HG02970 (cell line): ENCODE data around the gene LMNTD1.
"Not testable (repeated sequence)": the region's sequence is repeated elsewhere in the genome, so short reads cannot be mapped to it uniquely, and the experiment has no call there.

Experiments
- ATAC-seq: cut with Tn5 transposase; IDR thresholded peaks from one replicate; pipeline ENCODE4 v1.9.1; 2021; ENCODE audit warnings: mild to moderate bottlenecking, moderate library complexity, moderate number of reproducible peaks; ENCODE audit not compliant: unreplicated experiment, low FRiP score

Gene LMNTD1

DNA sequence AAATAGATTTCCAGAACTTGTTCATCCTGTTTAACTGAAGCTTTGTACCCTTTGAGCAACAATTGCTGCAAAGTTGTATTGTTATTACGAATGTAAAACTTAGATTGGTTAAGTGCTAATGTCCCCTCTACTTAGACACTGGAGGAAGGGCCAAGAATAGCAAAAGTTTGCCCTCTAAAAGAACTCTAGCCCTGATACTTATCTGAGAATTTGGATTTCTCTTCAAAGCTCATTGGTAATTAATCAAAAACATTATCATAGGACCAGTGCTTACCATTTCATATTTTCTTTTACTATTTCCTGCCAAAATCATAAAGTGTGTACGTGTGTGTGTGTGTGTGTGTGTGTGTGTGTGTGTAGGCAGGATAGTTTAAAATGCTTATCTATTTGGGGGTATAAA, 58.2 kb downstream of the LMNTD1 start:
- no peak for ATAC-seq

DNA sequence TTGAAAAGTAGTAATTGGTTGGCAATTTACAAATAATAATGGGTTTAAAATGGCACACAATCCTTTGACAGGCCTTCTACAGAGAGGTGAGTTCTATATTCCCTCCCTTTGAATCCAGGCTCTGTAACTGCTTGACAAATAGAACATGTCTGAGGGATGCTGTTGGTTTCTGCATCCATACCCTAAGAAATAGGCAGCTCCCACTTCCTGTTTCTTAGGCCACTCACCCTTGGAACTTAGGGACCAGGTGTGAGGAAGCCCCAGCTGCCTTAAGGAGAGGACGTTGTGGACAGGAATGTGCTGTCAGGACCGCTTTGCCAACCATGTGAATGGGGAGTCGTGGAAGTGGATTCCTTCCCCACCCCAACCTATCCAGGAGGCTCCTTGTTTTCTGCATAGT, 59.4 kb downstream of the LMNTD1 start:
- ATAC-seq = no peak

GRCh38 chr12:25491396-25492325, 61.4 kb downstream of the LMNTD1 start:
- no peak for ATAC-seq

- ATAC-seq = not testable (repeated sequence)
These were observed 63.9 kb downstream of the LMNTD1 start for GRCh38 chr12:25488956-25489870.

- ATAC-seq = no peak
These were observed 70.5 kb downstream of the LMNTD1 start for GRCh38 chr12:25482625-25483024.

DNA sequence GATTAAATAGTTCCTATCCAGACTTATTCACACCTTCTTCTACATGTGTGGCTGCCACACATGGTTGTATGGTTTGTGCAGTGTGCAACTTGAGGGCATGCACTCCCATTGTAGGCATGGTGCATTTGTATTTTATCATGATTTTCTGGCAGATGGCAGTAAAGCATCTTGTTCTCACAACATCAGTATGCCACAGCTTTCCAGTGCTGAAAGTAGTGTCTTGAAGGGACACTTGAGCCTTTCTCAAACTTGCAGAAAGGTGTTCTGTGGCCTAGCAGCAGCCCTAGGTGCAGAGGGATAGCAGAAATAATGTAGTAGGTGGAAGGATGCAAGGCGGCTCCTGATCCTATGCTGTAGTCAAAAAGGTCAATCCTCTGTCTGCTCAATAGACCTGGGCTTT, 72.9 kb downstream of the LMNTD1 start:
- no peak for ATAC-seq

DNA sequence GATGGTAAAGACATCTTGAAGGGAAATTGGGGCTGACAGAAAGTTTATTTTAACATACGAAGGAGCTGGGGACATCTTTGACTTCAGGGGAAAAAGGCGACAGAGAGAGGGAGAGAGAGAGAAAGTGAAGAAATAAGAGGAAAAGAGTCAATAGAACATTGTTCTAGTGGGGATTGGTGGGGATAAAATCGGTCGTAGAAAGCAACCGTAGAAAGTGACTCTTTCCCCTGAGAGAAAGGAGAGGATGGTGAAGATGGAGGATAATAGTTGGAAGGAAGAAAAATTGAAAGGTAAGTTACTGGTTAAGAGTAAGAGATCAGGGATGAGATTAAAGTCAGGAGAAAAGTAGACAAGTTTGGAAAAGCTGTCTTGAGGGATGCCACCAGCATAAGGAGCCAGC, 75.9 kb downstream of the LMNTD1 start:
- no peak for ATAC-seq

DNA sequence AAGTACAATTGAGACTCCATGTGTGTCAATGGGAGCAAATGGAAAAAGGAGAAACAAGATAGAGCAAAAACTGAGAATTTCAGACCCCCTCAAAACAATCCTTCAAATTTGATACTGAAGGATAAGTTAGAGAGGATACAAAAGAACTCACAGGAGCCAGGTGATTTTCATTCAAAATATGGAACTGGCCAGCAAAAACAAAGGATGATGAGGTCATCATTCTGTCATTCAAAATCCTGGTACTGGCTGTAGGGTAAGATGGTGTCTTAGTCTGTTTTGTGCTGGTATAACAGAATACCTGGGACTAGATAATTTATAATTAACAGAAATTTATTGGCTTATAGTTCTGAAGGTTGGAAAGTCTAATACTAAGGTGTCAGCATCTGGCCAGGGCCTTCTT, 80.6 kb downstream of the LMNTD1 start:
- ATAC-seq = no peak

GRCh38 chr12:25469861-25470260, 83.2 kb downstream of the LMNTD1 start:
- no peak for ATAC-seq

DNA sequence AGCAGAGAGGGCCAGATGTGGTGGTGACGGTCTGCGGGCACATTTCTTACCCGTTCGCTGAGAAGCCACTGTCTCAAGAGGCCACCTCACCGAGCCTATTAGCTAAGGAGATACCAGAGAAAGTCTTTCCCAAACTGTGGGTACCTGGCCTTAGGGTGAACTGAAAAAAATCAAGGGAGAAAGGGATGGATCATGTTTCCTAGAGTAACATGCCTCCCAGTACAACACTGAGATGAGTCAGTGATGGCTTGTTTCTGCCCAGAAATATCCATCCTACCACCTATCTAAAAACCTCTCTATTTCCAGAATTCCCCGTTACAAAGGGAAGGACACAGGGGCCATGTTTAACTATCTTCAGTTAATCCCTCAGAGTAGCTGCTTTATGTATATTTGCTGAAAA, 83.7 kb downstream of the LMNTD1 start:
- no peak for ATAC-seq

- no peak for ATAC-seq
These were observed 89.6 kb downstream of the LMNTD1 start for GRCh38 chr12:25463521-25463920.

DNA sequence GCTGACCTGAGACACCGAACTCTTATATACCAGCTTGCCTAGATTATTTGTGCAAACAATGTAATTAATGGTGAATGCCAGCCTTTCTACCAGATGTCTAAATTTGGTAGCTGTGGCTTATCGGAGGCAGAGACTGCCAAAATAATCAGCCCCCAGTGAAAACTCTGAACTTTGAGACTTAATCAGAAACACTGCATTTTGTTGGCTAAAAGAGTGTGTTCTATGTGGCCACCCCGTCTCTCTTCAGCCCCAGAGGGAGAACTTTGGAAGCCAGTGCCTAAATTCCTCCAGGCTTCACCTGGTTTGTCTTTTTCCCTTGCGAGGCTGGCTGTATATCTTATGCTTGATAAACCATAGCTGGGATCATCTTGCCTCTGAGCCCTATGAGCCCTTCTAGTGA, 90.1 kb downstream of the LMNTD1 start:
- no peak for ATAC-seq

DNA sequence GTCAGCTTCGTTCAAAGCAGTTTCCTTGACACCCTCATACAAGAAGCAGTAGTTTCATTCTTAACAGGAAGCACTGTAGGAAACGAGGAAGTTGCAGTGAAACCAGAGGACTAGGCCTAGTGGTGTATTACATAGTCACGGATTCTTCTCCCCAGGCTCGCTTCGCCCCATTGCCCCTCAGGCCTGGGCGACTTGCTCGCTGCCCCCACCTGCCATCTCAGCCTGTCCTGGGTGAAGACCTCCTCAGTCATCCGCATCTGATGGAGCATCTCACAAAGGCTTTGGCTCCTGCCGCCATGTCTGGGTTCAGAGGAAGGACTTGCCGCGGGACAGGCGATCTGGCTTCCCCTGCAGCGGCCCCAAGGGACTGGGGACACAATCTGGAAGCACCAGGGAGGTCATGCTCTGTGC, 93.5 kb downstream of the LMNTD1 start:
- no peak for ATAC-seq

DNA sequence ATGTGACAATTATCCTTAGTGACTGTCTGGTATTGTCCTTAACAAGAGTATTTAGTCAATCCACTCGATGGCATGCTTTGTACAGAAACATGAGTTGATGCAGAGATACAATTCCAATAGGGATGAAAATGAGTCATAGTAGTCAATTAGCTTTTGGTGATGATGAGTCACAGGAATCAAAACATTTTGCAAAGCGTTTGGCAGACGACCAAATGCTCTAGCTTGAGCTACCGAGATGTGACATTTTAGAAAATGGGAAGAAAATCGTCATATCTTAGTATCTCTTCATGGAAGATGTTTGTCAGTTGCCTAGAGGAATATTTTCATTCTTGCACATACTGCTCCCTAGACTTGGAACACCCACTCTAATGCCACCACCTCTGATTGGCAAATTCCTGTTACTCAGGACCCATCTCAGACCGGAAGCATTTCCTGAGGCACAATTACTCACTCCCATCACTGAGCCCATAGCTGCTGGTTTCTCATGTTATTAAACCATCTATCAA, 95.0 kb downstream of the LMNTD1 start:
- ATAC-seq = no peak

- no peak for ATAC-seq
These were observed 96.6 kb downstream of the LMNTD1 start for GRCh38 chr12:25456474-25456873.

- no peak for ATAC-seq
These were observed 97.4 kb downstream of the LMNTD1 start for GRCh38 chr12:25455696-25456095.

DNA sequence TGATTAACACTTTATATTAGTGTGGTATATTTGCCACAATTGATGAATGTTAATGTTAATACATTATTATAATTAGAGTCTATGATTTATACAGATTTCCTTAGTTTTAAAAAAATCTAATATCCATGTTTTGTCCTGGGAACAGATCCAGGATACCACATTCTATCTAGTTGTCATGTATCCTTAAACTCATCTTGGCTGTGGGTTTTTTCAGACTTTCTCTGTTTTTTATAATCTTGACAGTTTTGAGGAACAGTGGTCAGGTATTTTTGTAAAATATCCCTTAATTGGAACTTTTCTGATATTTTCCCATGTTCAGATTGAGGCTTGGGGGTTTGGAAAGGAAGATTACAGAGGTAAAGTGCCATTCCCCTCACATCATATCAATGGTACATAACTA, 104.1 kb downstream of the LMNTD1 start:
- ATAC-seq = no peak

DNA sequence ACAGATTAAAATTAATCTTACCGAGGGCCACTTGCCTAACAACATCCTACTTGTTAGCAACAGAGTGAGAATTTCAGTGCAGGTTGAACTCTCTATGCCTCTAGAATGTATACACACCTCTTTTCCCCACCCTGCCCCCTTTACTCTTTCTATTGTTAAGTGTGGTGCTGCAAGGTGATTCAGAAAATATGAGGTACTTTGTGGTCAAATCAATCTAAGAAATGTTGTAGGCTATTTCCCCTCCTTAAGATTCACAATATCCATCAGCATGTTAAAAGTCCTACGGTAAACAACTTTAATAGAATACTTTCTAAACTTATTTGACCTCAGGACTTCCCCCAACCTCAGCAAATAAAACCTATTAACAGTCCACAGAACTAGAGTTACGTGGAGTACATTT, 106.0 kb downstream of the LMNTD1 start:
- ATAC-seq = no peak

DNA sequence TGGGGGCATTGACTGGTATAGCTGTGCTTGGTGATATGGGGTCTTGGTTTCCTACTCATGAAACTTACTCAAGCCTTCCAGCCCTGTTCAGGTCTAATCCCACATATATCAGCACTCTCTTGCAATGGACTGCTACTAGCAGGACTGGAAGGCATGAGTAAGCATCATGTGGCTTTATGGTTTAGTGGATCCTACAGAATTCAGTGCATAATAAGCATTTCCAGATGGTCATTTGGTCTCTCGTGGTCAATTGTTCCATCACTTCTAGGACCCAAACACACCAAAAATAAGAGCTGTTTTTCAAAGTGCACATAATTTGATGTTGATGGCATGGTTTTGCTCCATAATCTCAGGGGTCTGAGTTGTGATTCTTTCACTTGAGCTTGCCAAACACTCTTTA, 114.4 kb downstream of the LMNTD1 start:
- ATAC-seq = no peak

DNA sequence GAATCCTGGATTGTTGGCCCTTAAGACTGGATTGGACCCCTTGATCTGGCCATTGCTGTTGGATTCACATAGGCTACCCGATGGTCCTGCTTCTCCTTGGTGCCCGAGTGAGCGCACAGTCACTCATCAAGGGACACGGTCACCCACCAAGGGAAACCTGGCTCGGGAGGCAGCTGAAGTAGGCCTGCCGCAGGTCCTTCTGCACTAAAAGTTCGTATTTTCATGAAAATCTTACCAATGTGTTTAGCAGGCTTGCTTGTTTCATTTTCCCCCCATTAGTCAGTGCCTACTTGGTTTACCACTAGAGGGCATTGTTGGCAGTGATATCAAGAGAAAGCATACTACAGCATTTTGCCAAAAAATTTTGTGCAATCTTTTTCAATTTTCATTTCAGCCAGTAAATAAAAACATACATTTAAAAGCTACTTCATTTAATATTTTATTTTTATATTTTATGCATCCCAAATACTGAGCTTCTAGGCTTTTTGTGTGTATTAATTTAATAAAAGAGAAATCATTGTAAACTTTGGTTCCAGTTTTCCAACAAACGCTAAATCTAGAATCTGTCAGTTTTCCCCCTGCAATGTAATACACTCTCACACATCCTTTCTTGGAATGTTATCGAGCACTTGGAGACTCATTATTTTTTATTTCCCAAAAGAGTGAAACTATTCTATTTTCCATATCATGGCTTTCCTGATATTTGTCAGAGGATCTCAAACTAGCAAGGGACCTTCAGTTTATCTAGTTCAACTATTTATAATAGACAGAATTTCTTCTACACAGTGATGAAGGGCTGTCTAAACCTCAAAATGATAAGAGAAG, 116.7 kb downstream of the LMNTD1 start:
- no peak for ATAC-seq
